Measurements from ENCODE around the gene RYR1. TPM values are rescaled to one million over a fixed set of nuclear protein-coding genes. Genes with fewer than 3 reads are reported as not detected.

RYR1 gene
- total and polyA plus RNA-seq, 2 of the 13 experiments (the other 11 are each of a cell fraction or from before 2014, with no cell fraction given): 0.03 TPM; not detected in 1

DNA sequence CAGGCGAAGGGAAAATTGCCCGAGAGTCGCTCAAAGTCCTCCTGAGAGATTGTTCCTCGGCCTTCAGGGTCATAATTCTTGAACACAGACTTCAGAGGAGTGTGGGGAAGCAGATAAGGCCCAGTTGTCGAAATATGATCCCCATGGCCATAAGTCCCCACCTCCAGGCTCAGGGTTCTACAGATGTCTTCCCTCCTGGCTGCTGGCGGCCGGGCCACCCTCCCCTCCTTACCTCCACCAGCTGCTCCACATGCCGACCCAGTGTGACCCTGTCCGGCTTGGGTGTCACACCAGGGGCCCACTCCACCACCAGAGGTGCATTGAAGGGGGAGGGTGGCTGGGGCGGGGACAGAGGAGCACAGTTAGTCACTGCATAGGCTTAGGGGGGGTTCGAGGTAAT is 20.5 kb upstream of the RYR1 start:
- in situ Hi-C loops (cut with HindIII; ENCODE audit: extremely low pct_ligation_motif_present, low pct_unique_long_range_greater_than_20kb): no loop called here
- H3K79me2 ChIP-seq (ENCODE audit: insufficient read depth, low read length): no peaks in the 10 kb centered on the region
- H3K9me3 ChIP-seq (ENCODE audit: low read length): no peaks in the 10 kb centered on the region
- DNase-seq (ENCODE audit: low spot score) (no peak), FAIRE-seq (no peak), ATAC-seq (peak; percentile 32; the same call in 2 of the 3 replicates)
- no peak overlapping the region for H2AFZ ChIP-seq (ENCODE audit: low read length)
- ChIA-PET POLR2A (no interaction called here), CTCF (ENCODE audit: low intra/inter-chr PET ratio, low total read pairs) (no interaction called here)
- intact Hi-C loops (cut with micrococcal nuclease; ENCODE audit: unreplicated experiment): no loop called here
- H3K27me3 ChIP-seq (ENCODE audit: control insufficient read depth in 1 of 2, insufficient read depth in 2 of 2, low read length in 2 of 2): peaks cover 0 to 18% of the 10 kb centered on the region in 2 experiments; a peak in 2 of 5 replicates
- no peaks in the 10 kb centered on the region for H3K36me3 ChIP-seq (replicated peaks in 1 of 2; ENCODE audit: control insufficient read depth in 1 of 2, insufficient read depth in 2 of 2, low read length in 2 of 2)
- no peak overlapping the region for H3K4me3 ChIP-seq (replicated peaks in 1 of 3; ENCODE audit: insufficient read depth in 1 of 3, low read depth in 2 of 3, low read length in 3 of 3)
- no peak overlapping the region for H3K4me2 ChIP-seq (ENCODE audit: low read depth, low read length)
- H4K20me1 ChIP-seq (ENCODE audit: insufficient read depth, low read length): no peaks in the 10 kb centered on the region
- H3K9ac ChIP-seq (ENCODE audit: insufficient read depth, low read depth, low read length): no peak overlapping the region
- H3K4me1 ChIP-seq (ENCODE audit: insufficient read depth, low read length): no peaks in the 10 kb centered on the region
- BruUV-seq (replicated peaks): no TSS peak
- no peak overlapping the region for H3K27ac ChIP-seq (ENCODE audit: extremely low read length, insufficient read depth, low read length)
- TF ChIP-seq ZNF10 (CRISPR knock-in tag; IDR thresholded peaks at IDR 0.05; ENCODE audit: borderline replicate concordance, low read depth) (no peak), FOXK1 (CRISPR knock-in tag; IDR thresholded peaks at IDR 0.05; ENCODE audit: borderline replicate concordance, low read depth) (no peak), TIGD3 (CRISPR knock-in tag; IDR thresholded peaks at IDR 0.05; ENCODE audit: borderline replicate concordance) (no peak), CTCF (CRISPR knock-in tag; IDR thresholded peaks at IDR 0.05) (no peak), GMEB2 (CRISPR knock-in tag; IDR thresholded peaks at IDR 0.05; ENCODE audit: low read depth) (no peak), ZNF12 (CRISPR knock-in tag; IDR thresholded peaks at IDR 0.05) (no peak), PPARG (CRISPR knock-in tag; conservative IDR thresholded peaks at IDR 0.05) (no peak), KDM6A (CRISPR knock-in tag; IDR thresholded peaks at IDR 0.05; ENCODE audit: low read depth) (no peak), ZSCAN9 (CRISPR knock-in tag; IDR thresholded peaks at IDR 0.05; ENCODE audit: borderline replicate concordance) (no peak), WIZ (CRISPR knock-in tag; IDR thresholded peaks at IDR 0.05) (no peak)
- whole genome bisulfite sequencing (ENCODE audit: low lambda C conversion rate): 7% methylated on average over 2 of the region's 11 CpGs
